Liver (tissue), 9 donors: ENCODE results near the gene TSGA10IP. TPM values are rescaled to one million over a fixed set of nuclear protein-coding genes. Genes with fewer than 3 reads are reported as not detected.

Experiments used
- DNase-seq: peaks from one replicate; pipeline ENCODE4 v3.0.0-alpha.2; 2017; ENCODE audit warnings: low spot score
- H3K27ac ChIP-seq, 2 donors: one replicate each; pipeline ENCODE4 v1.7.0; 2013; ENCODE audit warnings: inconsistent platforms in 2 of 2, low read length in 2 of 2, control low read depth in 1 of 2, low read depth in 1 of 2, mild to moderate bottlenecking in 1 of 2
- H3K27me3 ChIP-seq, 4 donors: one replicate each; pipeline versions ENCODE4 v1.6.1 to v1.7.0; 2013; ENCODE audit warnings: low read length in 3 of 4, inconsistent platforms in 1 of 4, mild to moderate bottlenecking in 1 of 4, moderate library complexity in 1 of 4; ENCODE audit not compliant: control insufficient read depth in 4 of 4, insufficient read depth in 4 of 4
- H3K36me3 ChIP-seq, 4 donors: one replicate each; pipeline versions ENCODE4 v1.6.1 to v1.7.0; 2013; ENCODE audit warnings: low read length in 3 of 4, mild to moderate bottlenecking in 3 of 4, low read depth in 1 of 4, moderate library complexity in 1 of 4; ENCODE audit not compliant: control insufficient read depth in 4 of 4, insufficient read depth in 3 of 4
- H3K4me1 ChIP-seq, 4 donors: one replicate each; pipeline versions ENCODE4 v1.6.1 to v1.7.0; 2013; ENCODE audit warnings: low read length in 3 of 4, mild to moderate bottlenecking in 3 of 4, moderate library complexity in 1 of 4; ENCODE audit not compliant: control insufficient read depth in 4 of 4, insufficient read depth in 4 of 4
- H3K4me3 ChIP-seq, 3 donors: one replicate each; pipeline versions ENCODE4 v1.6.1 to v1.7.0; 2013; ENCODE audit warnings: low read length in 3 of 3, control low read depth in 1 of 3, low read depth in 1 of 3, mild to moderate bottlenecking in 1 of 3
- H3K9ac ChIP-seq, 2 donors: one replicate each; pipeline ENCODE4 v1.7.0; 2013; ENCODE audit warnings: low read length in 2 of 2, mild to moderate bottlenecking in 2 of 2, moderate library complexity in 2 of 2, control low read depth in 1 of 2, low read depth in 1 of 2
- H3K9me3 ChIP-seq, 4 donors: one replicate each; pipeline versions ENCODE4 v1.6.1 to v1.7.0; 2013; ENCODE audit warnings: low read length in 3 of 4; ENCODE audit not compliant: control insufficient read depth in 4 of 4
- EGR1 ChIP-seq, 2 donors: IDR thresholded peaks; 2 replicates each; pipeline ENCODE4 v1.6.1; 2016 to 2018; ENCODE audit warnings: antibody characterized with exemption in 2 of 2, low read depth in 2 of 2
- FOXA1 ChIP-seq: IDR thresholded peaks from 2 replicates; pipeline ENCODE4 v1.6.1; 2016; ENCODE audit warnings: antibody characterized with exemption
- FOXA2 ChIP-seq: IDR thresholded peaks from 2 replicates; pipeline ENCODE4 v1.6.1; 2016; ENCODE audit warnings: antibody characterized with exemption
- GABPA ChIP-seq, 2 donors: IDR thresholded peaks in 1 of 2; conservative IDR thresholded peaks in 1 of 2; 2 replicates each; pipeline ENCODE4 v1.6.1; 2016; ENCODE audit warnings: antibody characterized with exemption in 2 of 2, mild to moderate bottlenecking in 1 of 2, moderate library complexity in 1 of 2
- HNF4A ChIP-seq, 2 donors: conservative IDR thresholded peaks; 2 replicates each; pipeline ENCODE4 v1.6.1; 2016; ENCODE audit warnings: antibody characterized with exemption in 2 of 2, mild to moderate bottlenecking in 2 of 2
- HNF4G ChIP-seq: IDR thresholded peaks from 2 replicates; pipeline ENCODE4 v1.6.1; 2016; ENCODE audit warnings: antibody characterized with exemption
- JUND ChIP-seq, 2 donors: IDR thresholded peaks; 2 replicates each; pipeline ENCODE4 v1.6.1; 2016; ENCODE audit warnings: antibody characterized with exemption in 2 of 2
- NR2F2 ChIP-seq: IDR thresholded peaks from 2 replicates; pipeline ENCODE4 v1.6.1; 2016; ENCODE audit warnings: antibody characterized with exemption
- RAD21 ChIP-seq, 2 donors: IDR thresholded peaks; 2 replicates each; pipeline ENCODE4 v1.6.1; 2016; ENCODE audit warnings: antibody characterized with exemption in 2 of 2, mild to moderate bottlenecking in 2 of 2
- RXRA ChIP-seq, 2 donors: IDR thresholded peaks; 2 replicates each; pipeline ENCODE4 v1.6.1; 2017 to 2018; ENCODE audit warnings: antibody characterized with exemption in 2 of 2, mild to moderate bottlenecking in 1 of 2
- SP1 ChIP-seq: IDR thresholded peaks from 2 replicates; pipeline ENCODE4 v1.6.1; 2018; ENCODE audit warnings: antibody characterized with exemption, mild to moderate bottlenecking
- TAF1 ChIP-seq: conservative IDR thresholded peaks from 2 replicates; pipeline ENCODE4 v1.6.1; 2016; ENCODE audit warnings: antibody characterized with exemption, mild to moderate bottlenecking
- YY1 ChIP-seq: IDR thresholded peaks from 2 replicates; pipeline ENCODE4 v1.6.1; 2016; ENCODE audit warnings: antibody characterized with exemption, mild to moderate bottlenecking
- WGBS: extraction: QIAGEN DNeasy Blood & Tissue Kit; methylation state at CpG from one replicate; pipeline ENCODE4 v1.1.7; 2013; 5-methylcytosine and 5-hydroxymethylcytosine counted together
- polyA plus RNA-seq, 2 donors: library from polyadenylated mRNA; stranded (reverse) in 1 of 2; unstranded in 1 of 2; fragments of 200-250 nt in 1 of 2; fragments of >200 nt in 1 of 2; fragmentation: Nextera tagmentation in 1 of 2; extraction: Ambion mirVana in 1 of 2; gene quantifications; one replicate each; pipeline versions ENCODE4 v1.2.1 to v1.2.3, GENCODE V29; 2013 to 2015
- total RNA-seq, 2 donors: library from RNA; depleted of rRNA; stranded (reverse); fragments of >200 nt; gene quantifications; one replicate each; pipeline ENCODE4 v1.2.3, GENCODE V29; 2014
- TF ChIP-seq, protein P1 (sequence below): IDR thresholded peaks from 2 replicates; pipeline ENCODE4 v1.6.1; 2016; ENCODE audit warnings: antibody characterized with exemption
- TF ChIP-seq, protein P2 (sequence below): IDR thresholded peaks from 2 replicates; pipeline ENCODE4 v1.6.1; 2016; ENCODE audit warnings: antibody characterized with exemption, mild to moderate bottlenecking
- TF ChIP-seq, protein P3 (sequence below): IDR thresholded peaks from 2 replicates; pipeline ENCODE4 v1.6.1; 2016; ENCODE audit warnings: antibody characterized with exemption
- TF ChIP-seq, protein P4 (sequence below): IDR thresholded peaks from 2 replicates; pipeline ENCODE4 v1.6.1; 2016; ENCODE audit warnings: antibody characterized with exemption
- TF ChIP-seq, protein P5 (sequence below): fragments of 150-350 bp; IDR thresholded peaks from 2 replicates; pipeline ENCODE4 v1.5.1; 2017; ENCODE audit warnings: improper control_type of control experiment, low read depth, low read length; ENCODE audit not compliant: missing input control
- donor health status: healthy.
- donor health status: healthy.
- donor health status: healthy.
- donor health status: healthy.
- donor health status: healthy.

TSGA10IP gene
- not detected for total RNA-seq
- polyA plus RNA-seq: under 1 TPM in 1 of 2 donors, not detected in 1; 0.02 TPM

DNA sequence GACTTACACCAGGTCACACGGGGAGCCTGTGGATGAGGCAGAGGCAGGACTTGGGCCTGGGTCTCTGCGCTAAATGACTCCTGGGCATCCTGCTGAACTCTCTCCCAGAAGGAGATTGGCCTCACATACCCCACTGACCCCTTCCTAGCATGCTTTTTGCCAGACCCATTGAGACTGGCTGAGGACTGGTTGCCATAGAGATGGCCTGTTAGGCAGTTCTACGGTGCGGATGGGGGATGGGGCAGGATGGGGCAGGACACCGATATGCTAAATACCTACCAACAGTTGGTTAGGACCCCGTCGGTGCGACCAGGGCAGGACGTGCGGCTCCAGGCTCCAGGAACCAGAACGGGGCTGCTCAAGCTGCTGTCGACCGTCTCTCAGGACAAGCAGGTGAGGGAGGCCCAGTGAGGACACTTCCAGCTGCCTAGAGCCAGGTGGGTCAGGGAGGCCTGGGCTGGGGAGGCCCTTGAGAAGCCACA is at the start of gene TSGA10IP:
Gene TSGA10IP (plus strand): TSS at position 51 of the 482 bp plus-strand sequence. CDS start 196 bp downstream, at position 247.
- TF ChIP-seq, protein P1, sequence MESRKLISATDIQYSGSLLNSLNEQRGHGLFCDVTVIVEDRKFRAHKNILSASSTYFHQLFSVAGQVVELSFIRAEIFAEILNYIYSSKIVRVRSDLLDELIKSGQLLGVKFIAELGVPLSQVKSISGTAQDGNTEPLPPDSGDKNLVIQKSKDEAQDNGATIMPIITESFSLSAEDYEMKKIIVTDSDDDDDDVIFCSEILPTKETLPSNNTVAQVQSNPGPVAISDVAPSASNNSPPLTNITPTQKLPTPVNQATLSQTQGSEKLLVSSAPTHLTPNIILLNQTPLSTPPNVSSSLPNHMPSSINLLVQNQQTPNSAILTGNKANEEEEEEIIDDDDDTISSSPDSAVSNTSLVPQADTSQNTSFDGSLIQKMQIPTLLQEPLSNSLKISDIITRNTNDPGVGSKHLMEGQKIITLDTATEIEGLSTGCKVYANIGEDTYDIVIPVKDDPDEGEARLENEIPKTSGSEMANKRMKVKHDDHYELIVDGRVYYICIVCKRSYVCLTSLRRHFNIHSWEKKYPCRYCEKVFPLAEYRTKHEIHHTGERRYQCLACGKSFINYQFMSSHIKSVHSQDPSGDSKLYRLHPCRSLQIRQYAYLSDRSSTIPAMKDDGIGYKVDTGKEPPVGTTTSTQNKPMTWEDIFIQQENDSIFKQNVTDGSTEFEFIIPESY: no peak
- TF ChIP-seq EGR1 (IDR thresholded peaks at IDR 0.05; ENCODE audit: low read depth in 2 of 2) (no peak), HNF4G (no peak), RXRA (IDR thresholded peaks at IDR 0.05) (no peak), FOXA1 (no peak), JUND (IDR thresholded peaks at IDR 0.05) (no peak), YY1 (no peak), NR2F2 (no peak)
- TF ChIP-seq, protein P2, sequence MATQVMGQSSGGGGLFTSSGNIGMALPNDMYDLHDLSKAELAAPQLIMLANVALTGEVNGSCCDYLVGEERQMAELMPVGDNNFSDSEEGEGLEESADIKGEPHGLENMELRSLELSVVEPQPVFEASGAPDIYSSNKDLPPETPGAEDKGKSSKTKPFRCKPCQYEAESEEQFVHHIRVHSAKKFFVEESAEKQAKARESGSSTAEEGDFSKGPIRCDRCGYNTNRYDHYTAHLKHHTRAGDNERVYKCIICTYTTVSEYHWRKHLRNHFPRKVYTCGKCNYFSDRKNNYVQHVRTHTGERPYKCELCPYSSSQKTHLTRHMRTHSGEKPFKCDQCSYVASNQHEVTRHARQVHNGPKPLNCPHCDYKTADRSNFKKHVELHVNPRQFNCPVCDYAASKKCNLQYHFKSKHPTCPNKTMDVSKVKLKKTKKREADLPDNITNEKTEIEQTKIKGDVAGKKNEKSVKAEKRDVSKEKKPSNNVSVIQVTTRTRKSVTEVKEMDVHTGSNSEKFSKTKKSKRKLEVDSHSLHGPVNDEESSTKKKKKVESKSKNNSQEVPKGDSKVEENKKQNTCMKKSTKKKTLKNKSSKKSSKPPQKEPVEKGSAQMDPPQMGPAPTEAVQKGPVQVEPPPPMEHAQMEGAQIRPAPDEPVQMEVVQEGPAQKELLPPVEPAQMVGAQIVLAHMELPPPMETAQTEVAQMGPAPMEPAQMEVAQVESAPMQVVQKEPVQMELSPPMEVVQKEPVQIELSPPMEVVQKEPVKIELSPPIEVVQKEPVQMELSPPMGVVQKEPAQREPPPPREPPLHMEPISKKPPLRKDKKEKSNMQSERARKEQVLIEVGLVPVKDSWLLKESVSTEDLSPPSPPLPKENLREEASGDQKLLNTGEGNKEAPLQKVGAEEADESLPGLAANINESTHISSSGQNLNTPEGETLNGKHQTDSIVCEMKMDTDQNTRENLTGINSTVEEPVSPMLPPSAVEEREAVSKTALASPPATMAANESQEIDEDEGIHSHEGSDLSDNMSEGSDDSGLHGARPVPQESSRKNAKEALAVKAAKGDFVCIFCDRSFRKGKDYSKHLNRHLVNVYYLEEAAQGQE: no peak
- TF ChIP-seq, protein P3, sequence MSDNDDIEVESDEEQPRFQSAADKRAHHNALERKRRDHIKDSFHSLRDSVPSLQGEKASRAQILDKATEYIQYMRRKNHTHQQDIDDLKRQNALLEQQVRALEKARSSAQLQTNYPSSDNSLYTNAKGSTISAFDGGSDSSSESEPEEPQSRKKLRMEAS: no peak
- DNase-seq: no peak
- Histone ChIP-seq H3K9me3 (no peaks in the 10 kb centered on the region), H3K4me1 (peaks cover 0 to 2% (median 0%) of the 10 kb centered on the region in 4 donors), H3K4me3 (no peak within 1 kb of the TSS), H3K27ac (no peak within 1 kb of the TSS), H3K27me3 (no peaks in the 10 kb centered on the region), H3K36me3 (no peaks in the 10 kb centered on the region), H3K9ac (no peak within 1 kb of the TSS)
- 88% methylated on average over 13 of the region's 13 CpGs for WGBS

DNA sequence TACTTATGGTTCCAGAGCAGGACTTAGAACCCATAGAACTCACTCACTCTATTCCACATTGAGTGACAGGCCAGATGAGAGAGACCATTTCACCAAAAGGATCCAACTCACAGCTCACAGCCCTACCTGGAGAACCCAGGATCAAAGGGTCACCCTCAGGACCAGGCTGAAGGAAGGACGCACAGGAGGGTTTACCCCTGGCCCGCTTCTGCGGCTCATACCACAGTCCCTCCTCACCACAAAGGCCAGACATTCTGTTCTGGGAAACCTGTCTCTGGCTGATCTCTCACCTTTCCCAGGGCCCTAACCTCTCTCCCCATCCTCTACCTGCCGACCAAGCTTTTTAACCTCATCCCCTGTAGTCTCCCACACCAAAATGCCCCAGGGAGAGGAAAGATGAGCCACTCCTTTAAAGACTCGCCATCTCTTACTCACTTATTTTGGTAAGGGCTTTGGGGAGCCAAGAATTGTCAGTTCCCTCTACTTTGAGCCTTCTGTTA is 49.7 kb upstream of the TSGA10IP start:
- no peak for DNase-seq
- Histone ChIP-seq H3K27me3 (no peaks in the 10 kb centered on the region), H3K36me3 (peaks cover 0 to 1% (median 0%) of the 10 kb centered on the region in 4 donors), H3K9ac (no peak overlapping the region), H3K9me3 (no peaks in the 10 kb centered on the region), H3K27ac (no peak overlapping the region), H3K4me3 (no peak overlapping the region), H3K4me1 (peaks cover 0 to 32% (median 19%) of the 10 kb centered on the region in 4 donors)
- 93% methylated on average over 5 of the region's 5 CpGs for WGBS
- TF ChIP-seq TAF1 (no peak), GABPA (IDR thresholded peaks at IDR 0.05 in 1 of 2, conservative IDR thresholded peaks at IDR 0.05 in 1 of 2) (no peak), NR2F2 (no peak), JUND (IDR thresholded peaks at IDR 0.05) (no peak), SP1 (no peak), HNF4A (conservative IDR thresholded peaks at IDR 0.05) (no peak), RXRA (IDR thresholded peaks at IDR 0.05) (no peak), RAD21 (IDR thresholded peaks at IDR 0.05) (no peak), FOXA2 (no peak)
- TF ChIP-seq, protein P4, sequence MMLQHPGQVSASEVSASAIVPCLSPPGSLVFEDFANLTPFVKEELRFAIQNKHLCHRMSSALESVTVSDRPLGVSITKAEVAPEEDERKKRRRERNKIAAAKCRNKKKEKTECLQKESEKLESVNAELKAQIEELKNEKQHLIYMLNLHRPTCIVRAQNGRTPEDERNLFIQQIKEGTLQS: no peak
- TF ChIP-seq, protein P5, sequence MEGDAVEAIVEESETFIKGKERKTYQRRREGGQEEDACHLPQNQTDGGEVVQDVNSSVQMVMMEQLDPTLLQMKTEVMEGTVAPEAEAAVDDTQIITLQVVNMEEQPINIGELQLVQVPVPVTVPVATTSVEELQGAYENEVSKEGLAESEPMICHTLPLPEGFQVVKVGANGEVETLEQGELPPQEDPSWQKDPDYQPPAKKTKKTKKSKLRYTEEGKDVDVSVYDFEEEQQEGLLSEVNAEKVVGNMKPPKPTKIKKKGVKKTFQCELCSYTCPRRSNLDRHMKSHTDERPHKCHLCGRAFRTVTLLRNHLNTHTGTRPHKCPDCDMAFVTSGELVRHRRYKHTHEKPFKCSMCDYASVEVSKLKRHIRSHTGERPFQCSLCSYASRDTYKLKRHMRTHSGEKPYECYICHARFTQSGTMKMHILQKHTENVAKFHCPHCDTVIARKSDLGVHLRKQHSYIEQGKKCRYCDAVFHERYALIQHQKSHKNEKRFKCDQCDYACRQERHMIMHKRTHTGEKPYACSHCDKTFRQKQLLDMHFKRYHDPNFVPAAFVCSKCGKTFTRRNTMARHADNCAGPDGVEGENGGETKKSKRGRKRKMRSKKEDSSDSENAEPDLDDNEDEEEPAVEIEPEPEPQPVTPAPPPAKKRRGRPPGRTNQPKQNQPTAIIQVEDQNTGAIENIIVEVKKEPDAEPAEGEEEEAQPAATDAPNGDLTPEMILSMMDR: no peak
- TF ChIP-seq, protein P3: no peak
- TF ChIP-seq, protein P1: no peak
